Neural cell (in vitro differentiated cells): ENCODE measurements around the gene CDKAL1. TPM values are rescaled to one million over a fixed set of nuclear protein-coding genes. Genes with fewer than 3 reads are reported as not detected.

Experiments
- H2AFZ ChIP-seq: fragments of 200-600, 300-800 bp; sonication (generic), shearing (Covaris generic); 2 replicates; pipeline ENCODE4 v1.6.0; 2014; ENCODE audit warnings: low read depth, mild to moderate bottlenecking, antibody characterized with exemption, low read length, moderate library complexity
- H3F3A ChIP-seq: fragments of 200-600 bp; shearing (Covaris generic); 2 replicates; pipeline ENCODE4 v1.6.1; 2016; ENCODE audit warnings: mild to moderate bottlenecking, moderate library complexity, mixed read lengths, antibody characterized with exemption, low read length; ENCODE audit not compliant: insufficient read depth, poor library complexity, severe bottlenecking
- H3K27ac ChIP-seq: fragments of 200-600, 300-800 bp; sonication (generic), shearing (Covaris generic); 2 replicates; pipeline ENCODE4 v1.5.1; 2014; ENCODE audit warnings: mild to moderate bottlenecking, low read length, moderate library complexity
- H3K27me3 ChIP-seq: fragments of 300-800, 200-600 bp; sonication (generic), shearing (Covaris generic); 2 replicates; pipeline ENCODE4 v1.6.0; 2014; ENCODE audit warnings: mild to moderate bottlenecking, low read depth, low read length, moderate library complexity; ENCODE audit not compliant: insufficient read depth
- H3K36me3 ChIP-seq: fragments of 300-800, 200-600 bp; sonication (generic), shearing (Covaris generic); 2 replicates; pipeline ENCODE4 v1.5.1; 2014; ENCODE audit warnings: mild to moderate bottlenecking, antibody characterized with exemption, low read length, moderate library complexity; ENCODE audit not compliant: insufficient read depth
- H3K4me2 ChIP-seq: fragments of 300-800, 200-600 bp; sonication (generic), shearing (Covaris generic); 2 replicates; pipeline ENCODE4 v1.6.0; 2014; ENCODE audit warnings: mild to moderate bottlenecking, low read length
- H3K4me3 ChIP-seq: fragments of 300-800, 200-600 bp; sonication (generic), shearing (Covaris generic); 2 replicates; pipeline ENCODE4 v1.5.1; 2014; ENCODE audit warnings: mild to moderate bottlenecking, low read length, moderate library complexity
- H3K79me2 ChIP-seq: fragments of 200-600 bp; shearing (Covaris generic); replicated peaks from 2 replicates; pipeline ENCODE4 v1.6.0; 2014; ENCODE audit warnings: mild to moderate bottlenecking, low read length, moderate library complexity; ENCODE audit not compliant: insufficient read depth
- H3K9ac ChIP-seq: fragments of 300-800, 200-600 bp; sonication (generic), shearing (Covaris generic); 2 replicates; pipeline ENCODE4 v1.6.1; 2016; ENCODE audit warnings: mild to moderate bottlenecking, low read length, mixed read lengths
- H3K9me2 ChIP-seq: fragments of 200-600 bp; shearing (Covaris generic); 2 replicates; pipeline ENCODE4 v1.6.1; 2016; ENCODE audit warnings: mild to moderate bottlenecking, low read length, mixed read lengths; ENCODE audit not compliant: insufficient read depth
- H3K9me3 ChIP-seq: fragments of 200-600, 300-800 bp; sonication (generic), shearing (Covaris generic); 2 replicates; pipeline ENCODE4 v1.6.1; 2016; ENCODE audit warnings: mild to moderate bottlenecking, mixed run types, low read length, moderate library complexity, mixed read lengths
- H4K20me1 ChIP-seq: fragments of 200-600 bp; shearing (Covaris generic); 2 replicates; pipeline ENCODE4 v1.6.1; 2016; ENCODE audit warnings: mild to moderate bottlenecking, mixed run types; ENCODE audit not compliant: insufficient read depth
- CTCF ChIP-seq: fragments of 450-650 bp; IDR thresholded peaks from 2 replicates; pipeline ENCODE4 v1.5.1; 2014; ENCODE audit warnings: antibody characterized with exemption, mild to moderate bottlenecking, moderate library complexity; ENCODE audit not compliant: poor library complexity, severe bottlenecking
- EP300 ChIP-seq: fragments of 450-650 bp; conservative IDR thresholded peaks from 2 replicates; pipeline ENCODE4 v1.6.1; 2014; ENCODE audit warnings: antibody characterized with exemption, mild to moderate bottlenecking, moderate library complexity; ENCODE audit not compliant: poor library complexity, severe bottlenecking
- EZH2 ChIP-seq: fragments of 200-600, 300-800 bp; shearing (Covaris generic), sonication (generic); IDR thresholded peaks from 2 replicates; pipeline ENCODE4 v1.6.1; 2014; ENCODE audit warnings: antibody characterized with exemption, low read length, borderline replicate concordance, mild to moderate bottlenecking; ENCODE audit not compliant: insufficient read depth, poor library complexity, severe bottlenecking
- MXI1 ChIP-seq: fragments of 450-650 bp; conservative IDR thresholded peaks from 2 replicates; pipeline ENCODE4 v1.6.1; 2014; ENCODE audit warnings: antibody characterized with exemption, mild to moderate bottlenecking; ENCODE audit not compliant: poor library complexity, severe bottlenecking
- POLR2AphosphoS5 ChIP-seq: IDR thresholded peaks from 2 replicates; pipeline ENCODE4 v1.6.1; 2012
- RAD21 ChIP-seq: fragments of 450-650 bp; conservative IDR thresholded peaks from 2 replicates; pipeline ENCODE4 v1.6.1; 2014; ENCODE audit warnings: antibody characterized with exemption, mild to moderate bottlenecking, moderate library complexity
- REST ChIP-seq: IDR thresholded peaks from 2 replicates; pipeline ENCODE4 v1.6.1; 2012; ENCODE audit warnings: borderline replicate concordance
- SMC3 ChIP-seq: fragments of 450-650 bp; conservative IDR thresholded peaks from 2 replicates; pipeline ENCODE4 v1.6.1; 2014; ENCODE audit warnings: antibody characterized with exemption, mild to moderate bottlenecking, moderate library complexity; ENCODE audit not compliant: poor library complexity
- TAF1 ChIP-seq: IDR thresholded peaks from 2 replicates; pipeline ENCODE4 v1.6.1; 2012; ENCODE audit warnings: low read depth
- polyA plus RNA-seq: library from polyadenylated mRNA; depleted of rRNA; stranded (reverse); fragments of >200 nt; gene quantifications from 2 replicates; pipeline ENCODE4 v1.2.3, GENCODE V29; 2014

Gene CDKAL1
- polyA plus RNA-seq, 1 donor from 2014 or later: 10.7 TPM

- peaks cover 8% of the 10 kb centered on the region for H3K79me2 ChIP-seq
- no peaks in the 10 kb centered on the region for H3K9me3 ChIP-seq
- TF ChIP-seq EP300: no peak
- no peak for TF ChIP-seq REST
- no peak for TF ChIP-seq SMC3
- TF ChIP-seq RAD21: no peak
- no peak for TF ChIP-seq POLR2AphosphoS5
- TF ChIP-seq MXI1: no peak
- no peak for TF ChIP-seq CTCF
- no peak for TF ChIP-seq TAF1
- no peak for TF ChIP-seq EZH2
- H3K27ac ChIP-seq: no peak overlapping the region
- H4K20me1 ChIP-seq: no peaks in the 10 kb centered on the region
- H3K4me3 ChIP-seq: no peak overlapping the region
- H3K27me3 ChIP-seq: no peaks in the 10 kb centered on the region
- H3K4me2 ChIP-seq: no peak overlapping the region
- no peaks in the 10 kb centered on the region for H3K9me2 ChIP-seq
- no peaks in the 10 kb centered on the region for H3K36me3 ChIP-seq
- H3K9ac ChIP-seq: no peak overlapping the region
- H2AFZ ChIP-seq: no peak overlapping the region
- H3F3A ChIP-seq: peaks cover 5% of the 10 kb centered on the region
Measured at GRCh38 chr6:20574355-20574754, 40.1 kb downstream of the CDKAL1 start.

GRCh38 chr6:20575125-20575524 lies 40.9 kb downstream of the CDKAL1 start:
- Histone ChIP-seq H3K4me2 (peak overlapping the region; percentile 61), H2AFZ (no peak overlapping the region)

More at GRCh38 chr6:20575125-20575524, 40.9 kb downstream of the CDKAL1 start:
- peak overlapping the region; percentile 8 for H3K9ac ChIP-seq
- H3F3A ChIP-seq: peaks cover 5% of the 10 kb centered on the region
- H3K4me3 ChIP-seq: peak overlapping the region; percentile 39
- peak overlapping the region; percentile 46 for H3K27ac ChIP-seq
- peaks cover 8% of the 10 kb centered on the region for H3K79me2 ChIP-seq
- no peaks in the 10 kb centered on the region for H4K20me1 ChIP-seq
- no peak for TF ChIP-seq MXI1
- no peak for TF ChIP-seq SMC3
- TF ChIP-seq TAF1: no peak
- TF ChIP-seq REST: no peak
- TF ChIP-seq EP300: no peak
- TF ChIP-seq RAD21: no peak
- no peak for TF ChIP-seq EZH2
- no peak for TF ChIP-seq CTCF
- no peak for TF ChIP-seq POLR2AphosphoS5
- no peaks in the 10 kb centered on the region for H3K36me3 ChIP-seq
- no peaks in the 10 kb centered on the region for H3K9me3 ChIP-seq
- no peaks in the 10 kb centered on the region for H3K9me2 ChIP-seq
- H3K27me3 ChIP-seq: no peaks in the 10 kb centered on the region
